GM21390 (cell line): ENCODE measurements around the gene MRPS2.

ENCODE experiments used
- ATAC-seq: cut with Tn5 transposase; IDR thresholded peaks from one replicate; pipeline ENCODE4 v1.9.1; 2021; ENCODE audit not compliant: unreplicated experiment

The MRPS2 gene

GRCh38 chr9:135480071-135480939 lies 20.2 kb upstream of the MRPS2 start:
- no peak for ATAC-seq

- no peak for ATAC-seq
Observed at GRCh38 chr9:135480940-135481310, 19.6 kb upstream of the MRPS2 start.

GRCh38 chr9:135482015-135482754 lies 18.3 kb upstream of the MRPS2 start:
- ATAC-seq, result no peak

GRCh38 chr9:135484460-135485277 lies 15.8 kb upstream of the MRPS2 start:
- no peak for ATAC-seq

- ATAC-seq, result no peak
Observed at GRCh38 chr9:135485385-135485784, 15.1 kb upstream of the MRPS2 start.

GRCh38 chr9:135485832-135486231 lies 14.7 kb upstream of the MRPS2 start:
- no peak for ATAC-seq

- ATAC-seq, result no peak
Observed at GRCh38 chr9:135486267-135487065, 14.0 kb upstream of the MRPS2 start.

- no peak for ATAC-seq
Observed at GRCh38 chr9:135487281-135488012, 13.0 kb upstream of the MRPS2 start.

GRCh38 chr9:135488013-135488330 lies 12.5 kb upstream of the MRPS2 start:
- no peak for ATAC-seq

GRCh38 chr9:135488527-135488926 lies 12.0 kb upstream of the MRPS2 start:
- no peak for ATAC-seq

GRCh38 chr9:135489188-135489906 lies 11.1 kb upstream of the MRPS2 start:
- ATAC-seq, result no peak

GRCh38 chr9:135490166-135490870 lies 10.2 kb upstream of the MRPS2 start:
- no peak for ATAC-seq

- no peak for ATAC-seq
Observed at GRCh38 chr9:135490980-135491464, 9.5 kb upstream of the MRPS2 start.

GRCh38 chr9:135491764-135492163 lies 8.7 kb upstream of the MRPS2 start:
- no peak for ATAC-seq

GRCh38 chr9:135492886-135493669 lies 7.4 kb upstream of the MRPS2 start:
- ATAC-seq, result no peak

- no peak for ATAC-seq
Observed at GRCh38 chr9:135494791-135495559, 5.5 kb upstream of the MRPS2 start.
